ENCODE results near the gene TWF2. TPM values are rescaled to one million over a fixed set of nuclear protein-coding genes. Genes with fewer than 3 reads are reported as not detected.

Gene TWF2
- total RNA-seq, 2 donors from 2014 or later, result 52.2 to 69.2 TPM

DNA sequence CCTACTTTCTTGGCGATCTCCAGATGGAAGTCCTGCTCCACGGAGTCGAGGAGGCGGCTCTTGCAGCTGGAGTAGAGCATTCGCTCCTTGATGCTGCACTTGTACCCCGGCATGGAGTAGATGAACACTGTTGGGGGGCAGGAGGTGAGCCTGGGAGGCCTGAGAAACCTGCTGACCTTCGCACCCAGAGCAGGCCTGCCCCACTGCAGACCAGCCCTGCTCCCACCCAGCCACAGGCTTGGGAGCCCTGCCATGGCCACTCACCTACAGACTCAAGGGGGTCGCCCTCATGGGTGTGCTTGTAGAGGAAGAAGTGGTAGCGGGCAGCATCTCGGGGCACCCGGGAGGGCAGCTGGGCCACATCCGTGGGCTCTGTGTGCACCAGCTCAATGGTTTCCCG is 9.3 kb downstream of the TWF2 start:
- TF ChIP-seq, protein P1, sequence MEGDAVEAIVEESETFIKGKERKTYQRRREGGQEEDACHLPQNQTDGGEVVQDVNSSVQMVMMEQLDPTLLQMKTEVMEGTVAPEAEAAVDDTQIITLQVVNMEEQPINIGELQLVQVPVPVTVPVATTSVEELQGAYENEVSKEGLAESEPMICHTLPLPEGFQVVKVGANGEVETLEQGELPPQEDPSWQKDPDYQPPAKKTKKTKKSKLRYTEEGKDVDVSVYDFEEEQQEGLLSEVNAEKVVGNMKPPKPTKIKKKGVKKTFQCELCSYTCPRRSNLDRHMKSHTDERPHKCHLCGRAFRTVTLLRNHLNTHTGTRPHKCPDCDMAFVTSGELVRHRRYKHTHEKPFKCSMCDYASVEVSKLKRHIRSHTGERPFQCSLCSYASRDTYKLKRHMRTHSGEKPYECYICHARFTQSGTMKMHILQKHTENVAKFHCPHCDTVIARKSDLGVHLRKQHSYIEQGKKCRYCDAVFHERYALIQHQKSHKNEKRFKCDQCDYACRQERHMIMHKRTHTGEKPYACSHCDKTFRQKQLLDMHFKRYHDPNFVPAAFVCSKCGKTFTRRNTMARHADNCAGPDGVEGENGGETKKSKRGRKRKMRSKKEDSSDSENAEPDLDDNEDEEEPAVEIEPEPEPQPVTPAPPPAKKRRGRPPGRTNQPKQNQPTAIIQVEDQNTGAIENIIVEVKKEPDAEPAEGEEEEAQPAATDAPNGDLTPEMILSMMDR (IDR thresholded peaks at IDR 0.05), result no peak
- H3K27me3 ChIP-seq (replicated peaks; ENCODE audit: insufficient read depth), result no peaks in the 10 kb centered on the region
- H3K4me1 ChIP-seq (ENCODE audit: control insufficient read depth in 1 of 2, low read depth in 2 of 2), result no peaks in the 10 kb centered on the region
- H3K9me3 ChIP-seq, result no peaks in the 10 kb centered on the region
- no peak overlapping the region for H3K27ac ChIP-seq
- DNase-seq (ENCODE audit: low spot score), result no peak
- no peak overlapping the region for H3K4me3 ChIP-seq
- ATAC-seq (ENCODE audit: insufficient number of reproducible peaks, low FRiP score, low read depth), result no peak
- H3K36me3 ChIP-seq, result peaks cover 38% of the 10 kb centered on the region

DNA sequence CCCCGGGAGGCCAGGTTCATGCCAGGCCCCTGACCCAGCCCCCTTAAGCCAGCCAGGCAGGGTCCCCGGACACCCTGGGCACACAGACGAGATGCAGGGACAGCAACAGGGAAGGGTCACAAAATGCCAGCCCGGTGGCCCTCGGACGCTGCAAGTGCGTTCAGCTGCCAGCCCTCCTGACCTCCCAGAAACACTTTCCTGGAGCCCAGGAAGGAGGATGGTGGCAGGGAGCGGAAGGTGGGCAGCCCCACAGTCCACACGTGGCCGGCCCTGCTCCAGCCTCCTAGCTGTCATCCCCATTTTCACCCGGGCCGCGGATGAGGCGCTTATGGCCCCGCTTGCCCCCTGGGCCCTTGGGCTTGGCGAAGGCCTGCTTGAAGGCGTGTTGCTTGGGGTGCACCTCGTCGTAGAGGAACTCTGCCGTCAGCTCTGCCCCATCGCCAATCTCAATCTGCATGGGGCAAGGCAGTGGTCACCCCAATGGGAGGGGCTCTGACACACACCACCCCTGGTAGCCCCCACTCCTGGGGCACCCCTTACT is 10.1 kb downstream of the TWF2 start:
- H3K4me1 ChIP-seq (ENCODE audit: control insufficient read depth in 1 of 2, low read depth in 2 of 2), result no peaks in the 10 kb centered on the region
- no peak for DNase-seq (ENCODE audit: low spot score)
- no peaks in the 10 kb centered on the region for H3K9me3 ChIP-seq
- TF ChIP-seq, protein P1 (IDR thresholded peaks at IDR 0.05), result no peak
- H3K27me3 ChIP-seq (replicated peaks; ENCODE audit: insufficient read depth), result no peaks in the 10 kb centered on the region
- H3K4me3 ChIP-seq, result no peak overlapping the region
- peaks cover 34% of the 10 kb centered on the region for H3K36me3 ChIP-seq
- H3K27ac ChIP-seq, result no peak overlapping the region
- no peak for ATAC-seq (ENCODE audit: insufficient number of reproducible peaks, low FRiP score, low read depth)

DNA sequence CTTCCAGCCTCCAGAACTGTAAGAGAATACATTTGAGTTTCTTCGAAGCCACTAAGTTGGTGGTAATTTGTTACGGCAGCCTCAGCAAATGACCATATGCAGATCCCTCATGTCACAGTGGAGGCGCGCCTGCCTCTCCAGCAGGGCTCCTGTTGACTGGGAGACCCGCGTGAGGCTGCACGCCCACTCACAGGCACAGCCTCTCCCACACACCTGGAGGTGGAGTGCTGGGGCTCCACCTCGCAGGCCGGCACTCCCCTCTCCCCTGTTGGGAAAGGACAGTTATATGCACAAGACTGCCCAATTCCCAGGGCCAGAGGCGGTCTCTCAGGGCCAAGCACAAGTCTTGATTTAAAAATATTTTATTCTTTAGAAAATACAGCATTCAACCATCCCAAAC is 10.7 kb downstream of the TWF2 start:
- Histone ChIP-seq H3K36me3 (peaks cover 34% of the 10 kb centered on the region), H3K27me3 (replicated peaks; ENCODE audit: insufficient read depth) (no peaks in the 10 kb centered on the region), H3K9me3 (no peaks in the 10 kb centered on the region), H3K27ac (no peak overlapping the region), H3K4me3 (no peak overlapping the region), H3K4me1 (ENCODE audit: control insufficient read depth in 1 of 2, low read depth in 2 of 2) (no peaks in the 10 kb centered on the region)
- TF ChIP-seq, protein P1 (IDR thresholded peaks at IDR 0.05), result no peak
- DNase-seq (ENCODE audit: low spot score), result no peak
- no peak for ATAC-seq (ENCODE audit: insufficient number of reproducible peaks, low FRiP score, low read depth)

DNA sequence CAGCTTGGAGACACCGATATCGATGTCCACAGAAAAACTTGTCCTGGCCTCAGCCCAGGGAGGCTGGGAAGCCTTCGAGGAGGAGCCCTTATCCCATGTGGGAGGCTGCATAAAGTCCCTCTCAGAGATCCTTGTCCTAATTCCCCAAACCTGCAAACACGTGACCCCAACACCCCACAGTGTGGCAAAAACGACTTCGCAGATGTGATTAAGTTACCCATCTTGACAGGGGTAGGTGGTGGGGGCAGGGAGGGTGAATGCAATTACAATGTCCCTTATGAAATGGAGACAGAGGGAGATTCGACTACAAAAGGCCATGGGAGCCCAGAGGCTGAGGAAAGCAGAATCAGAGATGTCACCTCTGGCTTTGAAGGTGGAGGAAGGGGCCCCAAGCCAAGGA is 11.2 kb downstream of the TWF2 start:
- H3K36me3 ChIP-seq, result peaks cover 32% of the 10 kb centered on the region
- TF ChIP-seq, protein P1 (IDR thresholded peaks at IDR 0.05), result no peak
- ATAC-seq (ENCODE audit: insufficient number of reproducible peaks, low FRiP score, low read depth) (no peak), DNase-seq (ENCODE audit: low spot score) (no peak)
- H3K9me3 ChIP-seq, result no peaks in the 10 kb centered on the region
- H3K27me3 ChIP-seq (replicated peaks; ENCODE audit: insufficient read depth), result no peaks in the 10 kb centered on the region
- no peak overlapping the region for H3K27ac ChIP-seq
- H3K4me3 ChIP-seq, result no peak overlapping the region
- H3K4me1 ChIP-seq (ENCODE audit: control insufficient read depth in 1 of 2, low read depth in 2 of 2), result no peaks in the 10 kb centered on the region

DNA sequence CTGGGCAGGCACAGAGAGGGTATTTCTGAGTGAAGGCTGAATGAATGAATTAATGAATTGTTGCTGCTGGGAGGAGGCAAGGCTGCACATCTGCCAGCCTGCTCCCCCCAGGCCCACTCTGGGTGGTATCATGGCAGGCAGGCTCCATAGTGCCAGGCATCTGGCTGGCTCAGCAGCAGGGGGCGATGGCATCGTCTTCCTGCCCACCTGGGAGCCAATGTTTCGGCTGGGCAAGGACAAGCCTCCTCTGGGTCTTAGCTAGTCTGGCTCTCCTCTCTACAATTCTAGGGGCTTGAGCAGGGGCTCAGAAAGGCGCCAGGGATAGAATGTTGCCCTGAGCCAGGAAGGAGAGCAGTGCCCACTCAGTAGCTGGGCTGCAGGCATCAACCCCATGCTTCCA is 11.8 kb downstream of the TWF2 start:
- TF ChIP-seq, protein P1 (IDR thresholded peaks at IDR 0.05), result no peak
- no peaks in the 10 kb centered on the region for H3K4me1 ChIP-seq (ENCODE audit: control insufficient read depth in 1 of 2, low read depth in 2 of 2)
- no peaks in the 10 kb centered on the region for H3K27me3 ChIP-seq (replicated peaks; ENCODE audit: insufficient read depth)
- DNase-seq (ENCODE audit: low spot score) (no peak), ATAC-seq (ENCODE audit: insufficient number of reproducible peaks, low FRiP score, low read depth) (no peak)
- H3K9me3 ChIP-seq, result no peaks in the 10 kb centered on the region
- no peak overlapping the region for H3K4me3 ChIP-seq
- H3K36me3 ChIP-seq, result peaks cover 25% of the 10 kb centered on the region
- H3K27ac ChIP-seq, result no peak overlapping the region
